Esophagus squamous epithelium (tissue), 5 donors: Measurements from ENCODE around the gene AOPEP. TPM values are rescaled to one million over a fixed set of nuclear protein-coding genes. Genes with fewer than 3 reads are reported as not detected.

ENCODE experiments used
- DNase-seq: peaks from one replicate; lab custom pipeline; 2025; lab: John Stamatoyannopoulos, UW
- H3K27ac ChIP-seq, 4 donors: fragments of 200-600 bp; sonication (generic); one replicate each; pipeline ENCODE4 v1.5.1; 2016 to 2019; ENCODE audit warnings: mild to moderate bottlenecking in 1 of 4
- H3K27me3 ChIP-seq, 4 donors: fragments of 200-600 bp; sonication (generic); 1 replicate in 3 of 4; 2 replicates in 1 of 4; pipeline versions ENCODE4 v1.5.1 to v1.6.0; 2017 to 2021; ENCODE audit warnings: antibody characterized with exemption in 1 of 4
- H3K36me3 ChIP-seq, 3 donors: fragments of 200-600 bp; sonication (generic); one replicate each; pipeline ENCODE4 v1.5.1; 2016 to 2019
- H3K4me1 ChIP-seq, 3 donors: fragments of 200-600 bp; sonication (generic); one replicate each; pipeline ENCODE4 v1.5.1; 2017 to 2019
- H3K4me3 ChIP-seq, 4 donors: fragments of 200-600 bp; sonication (generic); 1 replicate in 3 of 4; 2 replicates in 1 of 4; pipeline ENCODE4 v1.5.1; 2016 to 2019; ENCODE audit warnings: mild to moderate bottlenecking in 2 of 4, moderate library complexity in 1 of 4
- H3K9me3 ChIP-seq, 3 donors: fragments of 200-600 bp; sonication (generic); one replicate each; pipeline ENCODE4 v1.5.1; 2016 to 2019
- POLR2A ChIP-seq, 4 donors: fragments of 450-650 bp; IDR thresholded peaks; one replicate each; pipeline ENCODE4 v1.6.1; 2017; ENCODE audit warnings: antibody characterized with exemption in 4 of 4, mild to moderate bottlenecking in 4 of 4, moderate library complexity in 3 of 4
- WGBS, 2 donors: methylation state at CpG; one replicate each; pipeline ENCODE4 v1.1.5; 2018; 5-methylcytosine and 5-hydroxymethylcytosine counted together
- intact Hi-C: fragments of 100-400 bp; cut with DNase I; formaldehyde crosslinking; loops from one replicate; pipeline ENCODE4 v1.15.0; 2022
- total RNA-seq, 4 donors: library from RNA; depleted of rRNA; stranded (reverse); fragments of >200 nt; gene quantifications; one replicate each; pipeline ENCODE4 v1.1.0, GENCODE V29; 2016
- TF ChIP-seq, protein P1 (sequence below), 6 experiments: fragments of 450-650 bp in 4 of 6; fragments of 200-600 bp in 2 of 6; sonication (generic) in 2 of 6; IDR thresholded peaks; one replicate each; pipeline ENCODE4 v1.5.1; 2016 to 2019; ENCODE audit warnings: antibody characterized with exemption in 6 of 6, mild to moderate bottlenecking in 4 of 6, moderate library complexity in 4 of 6
- donor health status: DM: yes; HTN: yes; CAD: no.

Gene AOPEP
- total RNA-seq, 4 donors from 2014 or later, result 101 to 300 (median 115) TPM

DNA sequence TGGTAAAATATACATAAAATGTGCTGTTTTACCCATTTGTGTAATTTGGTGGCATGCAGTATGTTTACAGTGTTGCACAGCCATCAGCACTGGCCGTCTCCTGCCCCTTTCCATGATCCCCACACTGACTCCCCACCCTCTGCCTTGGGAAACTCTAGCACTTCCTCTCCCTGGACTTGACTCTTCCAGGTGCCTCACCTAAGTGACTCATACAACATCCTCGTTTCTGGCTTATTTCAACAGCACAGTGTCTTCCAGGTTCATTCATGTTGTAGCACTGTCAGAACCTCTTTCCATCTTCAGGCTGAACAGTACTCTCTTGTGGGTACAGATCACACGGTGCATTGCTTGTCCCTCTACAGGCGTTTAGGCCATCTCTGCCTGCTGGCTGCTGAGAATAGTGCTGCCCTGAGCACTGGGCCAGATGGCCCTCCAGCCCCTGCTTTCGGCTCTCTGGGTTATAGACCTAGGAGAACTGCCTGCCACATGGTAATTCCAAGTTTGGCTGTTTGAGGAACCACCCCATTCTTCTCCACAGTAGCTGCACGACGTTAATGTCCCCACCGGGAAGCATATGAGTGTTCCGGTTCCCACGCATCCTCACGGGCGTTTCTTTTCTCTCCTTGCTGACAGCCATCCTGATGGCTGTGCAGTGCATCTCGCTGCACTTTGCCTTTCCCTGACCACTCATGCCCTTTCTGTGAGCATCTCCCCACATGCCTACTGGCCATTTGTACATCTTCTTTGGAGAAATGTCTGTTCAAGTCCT lies 379.2 kb downstream of the AOPEP start:
- H3K27ac ChIP-seq, result peak overlapping the region; percentile 83 to 97 (median 90)
- intact Hi-C loops, result no loop called here
- TF ChIP-seq, protein P1, sequence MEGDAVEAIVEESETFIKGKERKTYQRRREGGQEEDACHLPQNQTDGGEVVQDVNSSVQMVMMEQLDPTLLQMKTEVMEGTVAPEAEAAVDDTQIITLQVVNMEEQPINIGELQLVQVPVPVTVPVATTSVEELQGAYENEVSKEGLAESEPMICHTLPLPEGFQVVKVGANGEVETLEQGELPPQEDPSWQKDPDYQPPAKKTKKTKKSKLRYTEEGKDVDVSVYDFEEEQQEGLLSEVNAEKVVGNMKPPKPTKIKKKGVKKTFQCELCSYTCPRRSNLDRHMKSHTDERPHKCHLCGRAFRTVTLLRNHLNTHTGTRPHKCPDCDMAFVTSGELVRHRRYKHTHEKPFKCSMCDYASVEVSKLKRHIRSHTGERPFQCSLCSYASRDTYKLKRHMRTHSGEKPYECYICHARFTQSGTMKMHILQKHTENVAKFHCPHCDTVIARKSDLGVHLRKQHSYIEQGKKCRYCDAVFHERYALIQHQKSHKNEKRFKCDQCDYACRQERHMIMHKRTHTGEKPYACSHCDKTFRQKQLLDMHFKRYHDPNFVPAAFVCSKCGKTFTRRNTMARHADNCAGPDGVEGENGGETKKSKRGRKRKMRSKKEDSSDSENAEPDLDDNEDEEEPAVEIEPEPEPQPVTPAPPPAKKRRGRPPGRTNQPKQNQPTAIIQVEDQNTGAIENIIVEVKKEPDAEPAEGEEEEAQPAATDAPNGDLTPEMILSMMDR (IDR thresholded peaks at IDR 0.05), result peak in 2 of 6 experiments; percentile 16 to 24
- TF ChIP-seq POLR2A (IDR thresholded peaks at IDR 0.05), result no peak
- peaks cover 0 to 56% (median 15%) of the 10 kb centered on the region in 3 donors for H3K36me3 ChIP-seq
- H3K27me3 ChIP-seq, result no peaks in the 10 kb centered on the region
- peaks cover 56 to 89% (median 61%) of the 10 kb centered on the region in 3 donors for H3K4me1 ChIP-seq
- H3K4me3 ChIP-seq, result peak overlapping the region in 2 of 4 donors; percentile 3 to 5
- no peaks in the 10 kb centered on the region for H3K9me3 ChIP-seq
- 34 to 55% methylated on average over 12 to 13 of the region's 13 CpGs for WGBS, 2 donors
- DNase-seq, result no peak

DNA sequence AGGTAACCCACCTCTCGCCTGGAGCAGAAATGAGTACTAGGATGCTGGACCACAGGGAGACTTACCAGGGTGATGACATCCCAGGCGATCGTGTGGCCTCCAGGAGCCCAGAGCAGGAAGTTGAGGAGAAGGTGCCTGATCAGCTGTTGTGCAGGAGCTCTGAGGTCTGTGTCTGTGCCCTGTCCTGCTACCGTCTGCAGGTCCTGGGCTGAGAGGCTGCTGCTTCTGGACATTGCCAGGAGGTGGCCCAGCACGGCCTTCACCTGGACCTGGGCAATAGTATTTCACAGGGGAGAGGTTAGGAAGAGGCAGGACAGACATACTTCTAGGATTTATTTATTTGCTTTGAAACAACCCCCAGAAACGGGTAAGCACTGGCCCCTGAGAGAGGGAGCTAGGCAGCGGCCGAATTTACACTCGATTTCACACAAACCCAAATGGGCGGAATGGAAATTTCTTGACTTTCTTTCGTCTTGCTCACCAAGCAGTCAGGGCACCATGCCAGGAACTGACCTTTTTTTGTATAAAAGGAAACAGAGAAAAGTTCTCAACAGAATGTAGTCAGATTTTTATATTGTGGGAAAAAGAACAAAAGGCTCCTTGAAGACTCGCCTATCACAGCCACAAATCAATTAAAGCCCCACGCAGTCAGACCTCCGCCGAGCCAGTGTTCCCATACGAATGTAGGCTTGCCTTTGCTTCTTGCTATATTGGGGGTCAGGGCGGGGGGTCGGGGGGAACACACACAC lies 380.7 kb downstream of the AOPEP start:
- Histone ChIP-seq H3K9me3 (no peaks in the 10 kb centered on the region), H3K27ac (peak overlapping the region; percentile 79 to 97 (median 86)), H3K4me3 (no peak overlapping the region), H3K36me3 (peaks cover 3 to 64% (median 24%) of the 10 kb centered on the region in 3 donors), H3K4me1 (peaks cover 43 to 78% (median 48%) of the 10 kb centered on the region in 3 donors), H3K27me3 (no peaks in the 10 kb centered on the region)
- TF ChIP-seq, protein P1 (IDR thresholded peaks at IDR 0.05), result no peak
- TF ChIP-seq POLR2A (IDR thresholded peaks at IDR 0.05), result no peak
- WGBS, 2 donors, result 83 to 87% methylated on average over 13 to 16 of the region's 18 CpGs
- DNase-seq, result no peak
- intact Hi-C loops, result no loop called here

DNA sequence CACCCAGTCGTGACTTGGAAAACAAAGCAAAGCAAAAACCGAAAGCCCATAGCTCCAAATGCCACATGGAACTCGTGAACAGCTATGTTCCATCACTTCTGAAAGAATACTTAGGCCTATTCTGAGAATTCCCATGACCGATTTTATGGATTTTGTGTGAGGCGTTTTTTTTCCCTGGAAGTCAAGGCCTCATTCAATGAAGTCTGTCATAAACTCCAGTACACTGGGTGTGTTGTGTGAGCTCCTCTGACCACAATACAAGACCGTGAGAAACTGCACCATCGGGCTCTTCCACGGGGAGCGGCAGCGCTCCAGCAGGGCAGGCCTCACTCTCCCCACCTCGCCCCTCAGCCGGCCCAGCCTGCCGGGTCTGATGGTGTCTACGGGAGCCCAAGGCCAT lies 381.5 kb downstream of the AOPEP start:
- Histone ChIP-seq H3K4me1 (peaks cover 37 to 70% (median 40%) of the 10 kb centered on the region in 3 donors), H3K9me3 (no peaks in the 10 kb centered on the region), H3K36me3 (peaks cover 5 to 72% (median 32%) of the 10 kb centered on the region in 3 donors), H3K27me3 (no peaks in the 10 kb centered on the region), H3K4me3 (no peak overlapping the region), H3K27ac (peak overlapping the region; percentile 54 to 97 (median 86))
- intact Hi-C loops, result no loop called here
- no peak for DNase-seq
- no peak for TF ChIP-seq POLR2A (IDR thresholded peaks at IDR 0.05)
- TF ChIP-seq, protein P1 (IDR thresholded peaks at IDR 0.05), result no peak
- WGBS, 2 donors, result 72 to 78% methylated on average over 10 to 14 of the region's 14 CpGs

DNA sequence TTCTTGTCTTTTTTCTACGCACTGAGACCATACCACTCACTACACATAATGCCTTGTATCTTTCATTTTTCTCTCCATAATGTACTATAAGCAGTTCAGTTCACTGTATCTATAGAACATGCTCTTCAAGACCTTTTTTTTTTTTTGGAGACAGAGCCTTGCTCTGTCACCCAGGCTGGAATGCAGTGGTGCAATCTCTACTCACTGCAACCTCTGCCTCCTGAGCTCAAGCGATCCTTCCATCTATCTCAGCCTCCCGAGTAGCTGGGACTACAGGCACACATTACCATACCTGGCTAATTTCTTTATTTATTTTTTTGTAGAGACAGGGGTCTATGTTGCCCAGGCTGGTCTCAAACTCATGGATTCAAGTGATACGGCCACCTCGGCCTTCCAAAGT lies 382.3 kb downstream of the AOPEP start:
- H3K4me3 ChIP-seq, result no peak overlapping the region
- peaks cover 5 to 77% (median 32%) of the 10 kb centered on the region in 3 donors for H3K36me3 ChIP-seq
- WGBS, 2 donors, result 87 to 91% methylated on average over 5 of the region's 5 CpGs
- H3K27me3 ChIP-seq, result no peaks in the 10 kb centered on the region
- TF ChIP-seq, protein P1 (IDR thresholded peaks at IDR 0.05), result no peak
- no peak for TF ChIP-seq POLR2A (IDR thresholded peaks at IDR 0.05)
- intact Hi-C loops, result no loop called here
- DNase-seq, result no peak
- H3K9me3 ChIP-seq, result no peaks in the 10 kb centered on the region
- peaks cover 29 to 62% (median 32%) of the 10 kb centered on the region in 3 donors for H3K4me1 ChIP-seq
- peak overlapping the region in 2 of 4 donors; percentile 90 to 97 for H3K27ac ChIP-seq
